DMS114 treated with DMSO at 0.1 percent for 48 hours (cell line): ENCODE measurements around the gene FBXO46.
A peak's percentile ranks its signal among the peaks of the same experiment; 100 is the strongest.
"Not testable (repeated sequence)": the region's sequence is repeated elsewhere in the genome, so short reads cannot be mapped to it uniquely, and the experiment has no call there.

Source experiments
- DNase-seq: peaks from one replicate; lab custom pipeline; 2025; ENCODE audit not compliant: unreplicated experiment; lab: John Stamatoyannopoulos, UW

Gene FBXO46

GRCh38 chr19:45729800-45730290, 851 bp downstream of the FBXO46 start:
- no peak for DNase-seq

GRCh38 chr19:45728683-45729082, 2.0 kb downstream of the FBXO46 start:
- DNase-seq: not testable (repeated sequence)

DNA sequence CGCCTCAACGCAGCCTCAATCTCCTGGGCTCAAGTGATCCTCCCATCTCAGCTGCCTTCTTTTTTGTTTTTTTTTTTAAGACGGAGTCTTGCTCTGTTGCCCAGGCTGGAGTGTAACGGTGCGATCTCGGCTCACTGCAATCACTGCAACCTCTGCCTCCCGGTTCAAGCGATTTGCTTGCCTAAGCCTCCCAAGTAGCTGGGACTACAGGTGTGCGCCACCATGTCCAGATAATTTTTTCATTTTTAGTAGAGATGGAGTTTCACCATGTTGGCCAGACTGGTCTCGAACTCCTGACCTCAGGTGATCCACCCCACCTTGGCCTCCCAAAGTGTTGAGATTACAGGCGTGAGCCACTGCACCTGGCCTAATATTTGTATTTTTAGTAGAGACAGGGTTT, 10.6 kb downstream of the FBXO46 start:
- not testable (repeated sequence) for DNase-seq

GRCh38 chr19:45717983-45718650, 12.6 kb downstream of the FBXO46 start:
- no peak for DNase-seq

DNA sequence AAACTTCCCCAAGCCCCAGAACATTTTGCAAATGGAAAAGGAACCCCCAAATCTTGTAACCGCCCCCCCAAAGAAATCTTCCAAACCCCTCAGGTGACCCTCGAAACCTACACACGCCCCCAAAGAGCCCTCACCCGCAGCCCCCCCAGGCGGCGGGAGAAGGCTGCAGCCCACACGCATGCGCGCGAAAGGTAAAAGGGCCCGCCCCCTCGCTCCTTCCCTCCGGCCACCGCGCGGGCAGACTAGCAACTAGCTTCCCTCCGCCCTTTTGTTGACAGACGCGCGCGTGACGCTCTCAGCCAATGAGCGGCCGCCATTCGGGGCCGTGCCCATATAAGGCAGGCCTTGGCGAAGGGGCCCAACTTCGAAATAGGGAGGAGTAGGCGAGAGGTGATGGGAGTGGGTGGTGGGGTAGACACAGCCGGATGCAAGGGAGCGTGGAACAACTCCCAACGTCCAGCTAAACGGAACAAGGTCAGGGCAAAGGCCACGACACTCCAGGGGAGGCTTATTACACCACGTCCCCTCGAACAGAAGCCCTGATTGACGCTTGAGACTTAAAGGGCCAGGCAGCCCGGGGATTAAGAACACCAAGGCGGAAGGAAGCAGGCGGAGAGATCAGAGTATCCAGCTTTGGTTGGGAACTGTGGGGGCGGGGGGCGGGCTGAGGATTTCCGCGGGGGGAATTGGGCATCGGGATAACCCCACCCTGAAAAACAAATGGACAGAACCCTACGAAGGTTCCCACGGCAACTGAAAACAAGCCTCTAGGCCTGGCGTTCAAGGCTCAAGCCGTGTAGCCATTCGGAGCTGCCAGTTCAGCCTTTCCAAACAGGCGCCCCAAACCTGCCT, 13.3 kb downstream of the FBXO46 start:
- peak; percentile 92 for DNase-seq

- DNase-seq: no peak
Measured at GRCh38 chr19:45716359-45717130, 14.2 kb downstream of the FBXO46 start.

GRCh38 chr19:45715139-45715538, 15.6 kb downstream of the FBXO46 start:
- no peak for DNase-seq

- no peak for DNase-seq
Measured at GRCh38 chr19:45713141-45713540, 17.6 kb downstream of the FBXO46 start.

DNA sequence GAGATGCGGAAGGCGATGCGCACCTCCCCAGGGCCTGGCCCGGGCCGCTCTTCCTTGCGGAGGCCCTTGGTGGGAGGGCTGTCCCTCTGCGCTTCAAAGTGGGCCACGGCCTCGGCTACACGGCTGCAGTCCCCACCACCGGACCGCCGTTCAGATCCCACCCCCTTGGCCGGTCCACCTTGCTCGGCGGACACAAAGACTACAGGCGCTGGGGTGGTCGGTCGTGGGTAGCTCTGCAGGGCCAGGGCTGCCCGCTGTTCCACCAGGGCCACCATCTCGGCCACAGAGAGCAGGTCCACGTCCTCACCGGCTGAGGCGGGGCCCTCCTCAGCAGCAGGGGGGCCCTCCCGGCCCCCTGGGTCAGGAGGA, 18.0 kb downstream of the FBXO46 start:
- no peak for DNase-seq

- DNase-seq: no peak
Measured at GRCh38 chr19:45711851-45712698, 18.6 kb downstream of the FBXO46 start.

- DNase-seq: no peak
Measured at GRCh38 chr19:45710356-45711130, 20.2 kb downstream of the FBXO46 start.

GRCh38 chr19:45705710-45706415, 24.8 kb downstream of the FBXO46 start:
- DNase-seq: no peak

DNA sequence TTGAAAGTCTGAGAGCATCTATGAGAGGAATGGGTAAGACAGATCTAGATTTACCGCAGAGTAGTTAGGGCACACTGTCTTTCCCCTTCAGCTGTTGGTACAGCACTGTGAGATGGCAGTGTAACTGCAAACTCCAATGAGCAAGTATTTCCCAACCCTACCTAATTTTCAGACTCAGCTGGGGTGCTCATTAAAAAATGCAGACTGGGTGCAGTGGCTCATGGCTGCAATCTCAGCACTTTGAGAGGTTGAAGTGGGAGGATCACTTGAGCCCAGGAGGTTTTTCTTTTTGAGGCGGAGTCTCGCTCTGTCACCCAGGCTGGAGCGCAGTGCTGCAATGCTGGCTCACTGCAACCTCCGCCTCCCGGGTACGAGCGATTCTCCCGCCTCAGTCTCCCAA, 25.6 kb downstream of the FBXO46 start:
- DNase-seq: no peak

DNA sequence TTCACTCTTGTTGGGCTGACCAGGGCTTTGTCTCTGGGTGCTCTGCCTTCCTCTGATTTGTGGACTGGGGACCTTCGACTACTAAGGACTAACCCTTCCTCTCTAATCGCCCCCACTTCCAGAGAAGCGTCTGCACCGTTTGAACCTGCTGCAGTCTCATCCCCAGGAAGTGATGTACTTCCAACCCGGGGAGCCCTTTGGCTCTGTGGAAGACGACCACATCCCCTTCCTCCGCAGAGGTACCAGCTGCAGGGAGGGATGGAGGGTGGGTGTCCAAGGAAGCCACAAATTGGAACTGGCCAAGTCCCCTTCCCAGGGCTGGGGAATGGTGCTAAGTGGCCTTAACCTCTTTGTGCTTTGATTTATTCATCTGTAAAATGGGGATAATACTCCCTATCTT, 29.0 kb downstream of the FBXO46 start:
- no peak for DNase-seq

- no peak for DNase-seq
Measured at GRCh38 chr19:45693106-45693788, 37.4 kb downstream of the FBXO46 start.

GRCh38 chr19:45692187-45693105, 38.2 kb downstream of the FBXO46 start, which contains the start of gene QPCTL:
Gene QPCTL (plus strand): TSS chr19:45692666. CDS start chr19:45692704, 38 bp downstream.
- peak; percentile 96 for DNase-seq

- peak; percentile 84 for DNase-seq
Measured at GRCh38 chr19:45691516-45692186, 39.0 kb downstream of the FBXO46 start, which contains the start of gene SNRPD2. Gene SNRPD2 (minus strand): TSS chr19:45691953. CDS start chr19:45691888, 65 bp downstream.
